ENCODE results near the gene ARL4D. TPM values are rescaled to one million over a fixed set of nuclear protein-coding genes. Genes with fewer than 3 reads are reported as not detected.

The ARL4D gene
- total and polyA plus RNA-seq, 2 donors (not counting 1 experiment from before 2014, with no cell fraction given) = 11.3 to 14.5 TPM

DNA sequence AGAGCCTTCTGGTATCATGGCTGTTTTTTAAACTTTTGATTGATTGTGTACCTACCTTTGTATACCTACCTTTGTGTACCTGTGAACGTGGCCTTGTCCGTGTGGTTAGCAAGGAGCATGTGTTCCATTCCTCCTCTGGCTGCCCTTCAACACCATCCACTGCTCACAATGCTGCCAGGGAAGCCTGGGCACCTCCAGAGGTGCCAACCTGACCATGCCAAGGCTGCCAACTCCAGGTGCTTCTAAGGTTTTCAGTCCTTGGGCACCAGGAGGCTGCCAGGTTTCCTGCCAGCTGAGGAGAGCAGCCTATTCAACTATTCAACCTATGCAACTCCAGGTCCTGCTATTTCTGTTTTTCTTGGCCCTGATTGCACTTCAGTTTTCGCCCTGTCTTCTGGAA lies 17.6 kb upstream of the ARL4D start:
- Histone ChIP-seq H3K4me3 (ENCODE audit: control extremely low read depth in 1 of 5, extremely low read depth in 1 of 5, insufficient read depth in 1 of 5, low read depth in 2 of 5, low read length in 4 of 5) (no peak overlapping the region), H3K4me2 (replicated peaks; ENCODE audit: low read depth, low read length, poor library complexity, severe bottlenecking) (no peak overlapping the region), H3K4me1 (ENCODE audit: control insufficient read depth in 2 of 2, insufficient read depth in 2 of 2, low read length in 2 of 2) (peaks cover 0 to 2% of the 10 kb centered on the region in 2 donors), H4K20me1 (ENCODE audit: control insufficient read depth, insufficient read depth, low read length, poor library complexity, severe bottlenecking) (no peaks in the 10 kb centered on the region), H3K27me3 (replicated peaks in 1 of 4; ENCODE audit: control extremely low read depth in 1 of 4, control insufficient read depth in 3 of 4, insufficient read depth in 4 of 4, low read length in 3 of 4) (no peaks in the 10 kb centered on the region), H3K36me3 (replicated peaks in 1 of 2; ENCODE audit: control extremely low read depth in 1 of 2, control insufficient read depth in 1 of 2, extremely low read depth in 1 of 2, insufficient read depth in 2 of 2, low read length in 1 of 2) (peaks cover 0 to 3% of the 10 kb centered on the region in 2 experiments), H3K9me3 (ENCODE audit: control extremely low read depth in 1 of 3, control insufficient read depth in 2 of 3, insufficient read depth in 1 of 3, low read length in 2 of 3) (peaks cover 4 to 35% (median 18%) of the 10 kb centered on the region in 3 donors), H3K9ac (ENCODE audit: low read length) (no peak overlapping the region), H2AFZ (ENCODE audit: insufficient read depth, low read depth, low read length, poor library complexity, severe bottlenecking) (no peak overlapping the region), H3K79me2 (ENCODE audit: control insufficient read depth, insufficient read depth, low read length) (no peaks in the 10 kb centered on the region), H3K27ac (ENCODE audit: low read length in 2 of 2) (no peak overlapping the region)
- TF ChIP-seq, protein P1, sequence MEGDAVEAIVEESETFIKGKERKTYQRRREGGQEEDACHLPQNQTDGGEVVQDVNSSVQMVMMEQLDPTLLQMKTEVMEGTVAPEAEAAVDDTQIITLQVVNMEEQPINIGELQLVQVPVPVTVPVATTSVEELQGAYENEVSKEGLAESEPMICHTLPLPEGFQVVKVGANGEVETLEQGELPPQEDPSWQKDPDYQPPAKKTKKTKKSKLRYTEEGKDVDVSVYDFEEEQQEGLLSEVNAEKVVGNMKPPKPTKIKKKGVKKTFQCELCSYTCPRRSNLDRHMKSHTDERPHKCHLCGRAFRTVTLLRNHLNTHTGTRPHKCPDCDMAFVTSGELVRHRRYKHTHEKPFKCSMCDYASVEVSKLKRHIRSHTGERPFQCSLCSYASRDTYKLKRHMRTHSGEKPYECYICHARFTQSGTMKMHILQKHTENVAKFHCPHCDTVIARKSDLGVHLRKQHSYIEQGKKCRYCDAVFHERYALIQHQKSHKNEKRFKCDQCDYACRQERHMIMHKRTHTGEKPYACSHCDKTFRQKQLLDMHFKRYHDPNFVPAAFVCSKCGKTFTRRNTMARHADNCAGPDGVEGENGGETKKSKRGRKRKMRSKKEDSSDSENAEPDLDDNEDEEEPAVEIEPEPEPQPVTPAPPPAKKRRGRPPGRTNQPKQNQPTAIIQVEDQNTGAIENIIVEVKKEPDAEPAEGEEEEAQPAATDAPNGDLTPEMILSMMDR (IDR thresholded peaks at IDR 0.05) = no peak
- TF ChIP-seq EZH2 (IDR thresholded peaks at IDR 0.05; ENCODE audit: borderline replicate concordance, insufficient read depth, low read depth, low read length, poor library complexity, severe bottlenecking) = no peak
- intact Hi-C loops (cut with micrococcal nuclease) = no loop called here
- no peak for DNase-seq
- WGBS (ENCODE audit: insufficient coverage) = 90% methylated on average over 2 of the region's 3 CpGs
- ATAC-seq (ENCODE audit: low read depth) = no peak
- H3K27me3 Mint-ChIP-seq = no peaks in the 10 kb centered on the region
- ChIA-PET POLR2A (no interaction called here), CTCF (no interaction called here)
- H3K27ac Mint-ChIP-seq = no peak overlapping the region
- H3K4me3 Mint-ChIP-seq = no peak overlapping the region
- H3K9me3 Mint-ChIP-seq (ENCODE audit: insufficient read depth) = peaks cover 2% of the 10 kb centered on the region
- peaks cover 14% of the 10 kb centered on the region for H3K4me1 Mint-ChIP-seq

DNA sequence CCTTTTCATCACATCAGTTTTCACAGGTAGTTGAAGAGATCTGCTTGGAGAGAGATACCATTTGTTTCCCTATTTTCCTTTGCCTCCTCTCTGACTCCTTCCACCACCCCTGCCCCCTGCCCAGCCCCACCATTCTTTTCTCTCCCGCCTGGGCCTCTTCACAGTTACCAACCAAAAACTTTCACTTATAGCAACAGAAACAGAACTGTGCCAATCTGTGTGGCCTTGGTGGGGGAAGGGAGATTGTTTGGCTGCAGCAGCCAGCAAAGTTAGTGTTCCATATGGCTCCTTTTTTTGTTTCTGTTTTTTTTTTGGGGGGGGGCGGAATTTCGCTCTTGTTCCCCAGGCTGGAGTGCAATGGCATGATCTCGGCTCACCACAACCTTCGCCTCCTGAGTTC lies 17.2 kb upstream of the ARL4D start:
- Histone ChIP-seq H3K4me2 (replicated peaks; ENCODE audit: low read depth, low read length, poor library complexity, severe bottlenecking) (no peak overlapping the region), H3K4me3 (ENCODE audit: control extremely low read depth in 1 of 5, extremely low read depth in 1 of 5, insufficient read depth in 1 of 5, low read depth in 2 of 5, low read length in 4 of 5) (no peak overlapping the region), H3K27ac (ENCODE audit: low read length in 2 of 2) (no peak overlapping the region), H4K20me1 (ENCODE audit: control insufficient read depth, insufficient read depth, low read length, poor library complexity, severe bottlenecking) (no peaks in the 10 kb centered on the region), H3K9ac (ENCODE audit: low read length) (no peak overlapping the region), H3K9me3 (ENCODE audit: control extremely low read depth in 1 of 3, control insufficient read depth in 2 of 3, insufficient read depth in 1 of 3, low read length in 2 of 3) (peaks cover 4 to 35% (median 18%) of the 10 kb centered on the region in 3 donors), H3K4me1 (ENCODE audit: control insufficient read depth in 2 of 2, insufficient read depth in 2 of 2, low read length in 2 of 2) (peaks cover 0 to 2% of the 10 kb centered on the region in 2 donors), H3K27me3 (replicated peaks in 1 of 4; ENCODE audit: control extremely low read depth in 1 of 4, control insufficient read depth in 3 of 4, insufficient read depth in 4 of 4, low read length in 3 of 4) (no peaks in the 10 kb centered on the region), H3K36me3 (replicated peaks in 1 of 2; ENCODE audit: control extremely low read depth in 1 of 2, control insufficient read depth in 1 of 2, extremely low read depth in 1 of 2, insufficient read depth in 2 of 2, low read length in 1 of 2) (peaks cover 0 to 3% of the 10 kb centered on the region in 2 experiments), H2AFZ (ENCODE audit: insufficient read depth, low read depth, low read length, poor library complexity, severe bottlenecking) (no peak overlapping the region), H3K79me2 (ENCODE audit: control insufficient read depth, insufficient read depth, low read length) (no peaks in the 10 kb centered on the region)
- Mint-ChIP-seq H3K9me3 (ENCODE audit: insufficient read depth) (peaks cover 2% of the 10 kb centered on the region), H3K4me3 (no peak overlapping the region), H3K4me1 (peaks cover 16% of the 10 kb centered on the region), H3K27ac (no peak overlapping the region), H3K27me3 (no peaks in the 10 kb centered on the region)
- intact Hi-C loops (cut with micrococcal nuclease) = no loop called here
- WGBS (ENCODE audit: insufficient coverage) = no CpG with 5 or more reads among the region's 5 CpGs
- DNase-seq (no peak), ATAC-seq (ENCODE audit: low read depth) (no peak)
- CTCF ChIA-PET = no interaction called here
- no peak for TF ChIP-seq EZH2 (IDR thresholded peaks at IDR 0.05; ENCODE audit: borderline replicate concordance, insufficient read depth, low read depth, low read length, poor library complexity, severe bottlenecking)
- TF ChIP-seq, protein P1 (IDR thresholded peaks at IDR 0.05) = no peak
- POLR2A ChIA-PET = no interaction called here
